COLO668 (cell line): ENCODE results near the gene SPEM2.
A peak's percentile ranks its signal among the peaks of the same experiment; 100 is the strongest.

ENCODE experiments used
- DNase-seq: peaks from one replicate; lab custom pipeline; 2025; ENCODE audit not compliant: unreplicated experiment; lab: John Stamatoyannopoulos, UW

Gene SPEM2

GRCh38 chr17:7425316-7425715 is at the start of gene SPEM2:
TSS of gene SPEM2 (plus strand) at chr17:7425616. CDS start at chr17:7425689, 73 bp downstream.
- no peak for DNase-seq

DNA sequence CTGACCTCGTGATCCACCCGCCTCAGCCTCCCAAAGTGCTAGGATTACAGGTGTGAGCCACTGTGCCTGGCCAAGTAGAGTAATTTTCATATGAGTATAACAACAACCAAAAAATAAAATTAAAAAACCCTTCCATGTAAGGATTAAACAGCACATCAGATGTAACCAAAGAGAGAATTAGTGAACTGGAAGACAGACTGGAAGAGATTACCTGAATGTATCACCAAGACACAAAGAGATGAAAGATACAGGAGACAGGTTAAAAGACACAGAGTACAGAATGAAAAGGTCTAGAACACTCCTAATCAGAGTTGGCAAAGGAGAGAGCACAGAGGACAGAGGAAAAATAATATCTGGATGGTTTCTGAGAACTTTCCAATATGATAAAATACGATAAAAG is 46.3 kb upstream of the SPEM2 start:
- DNase-seq, result no peak

GRCh38 chr17:7380321-7380720 is 45.1 kb upstream of the SPEM2 start:
- DNase-seq, result no peak

GRCh38 chr17:7380855-7381683 is 44.3 kb upstream of the SPEM2 start, which contains the start of gene TNK1:
TSS of gene TNK1 (plus strand) at chr17:7381089. CDS start at chr17:7382927, 1,838 bp downstream.
- no peak for DNase-seq

DNA sequence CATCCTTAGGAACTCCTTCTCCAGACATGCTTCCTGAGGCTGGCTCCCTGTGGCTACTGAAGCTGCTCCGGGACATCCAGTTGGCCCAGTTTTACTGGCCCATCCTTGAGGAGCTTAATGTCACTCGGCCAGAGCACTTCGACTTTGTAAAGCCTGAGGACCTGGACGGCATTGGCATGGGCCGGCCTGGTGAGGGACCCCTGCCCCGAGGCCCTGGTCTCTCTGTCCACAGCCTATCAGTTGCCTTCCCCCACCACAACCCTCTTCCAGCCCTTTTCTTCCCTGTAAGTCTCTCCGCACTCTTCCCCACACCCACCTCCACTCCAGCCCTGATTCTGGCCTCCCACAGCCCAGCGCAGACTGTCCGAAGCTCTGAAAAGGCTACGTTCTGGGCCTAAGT is 42.5 kb upstream of the SPEM2 start:
- no peak for DNase-seq

DNA sequence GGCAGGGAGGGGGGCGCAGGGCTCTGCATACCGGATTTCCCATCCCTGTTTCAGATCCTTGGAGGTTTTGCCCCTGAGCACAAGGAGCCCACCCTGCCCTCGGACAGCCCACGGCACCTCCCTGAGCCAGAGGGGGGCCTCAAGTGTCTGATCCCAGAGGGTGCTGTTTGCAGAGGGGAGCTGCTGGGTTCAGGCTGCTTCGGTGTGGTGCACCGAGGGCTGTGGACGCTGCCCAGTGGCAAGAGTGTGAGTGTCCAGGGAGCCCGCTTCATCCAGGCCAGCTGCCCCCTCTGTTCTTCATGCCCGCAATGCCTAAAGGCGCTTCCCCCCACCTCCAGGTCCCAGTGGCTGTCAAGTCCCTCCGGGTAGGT is 42.1 kb upstream of the SPEM2 start:
- no peak for DNase-seq

- no peak for DNase-seq
These were observed 41.5 kb upstream of the SPEM2 start for GRCh38 chr17:7383742-7384488.

DNA sequence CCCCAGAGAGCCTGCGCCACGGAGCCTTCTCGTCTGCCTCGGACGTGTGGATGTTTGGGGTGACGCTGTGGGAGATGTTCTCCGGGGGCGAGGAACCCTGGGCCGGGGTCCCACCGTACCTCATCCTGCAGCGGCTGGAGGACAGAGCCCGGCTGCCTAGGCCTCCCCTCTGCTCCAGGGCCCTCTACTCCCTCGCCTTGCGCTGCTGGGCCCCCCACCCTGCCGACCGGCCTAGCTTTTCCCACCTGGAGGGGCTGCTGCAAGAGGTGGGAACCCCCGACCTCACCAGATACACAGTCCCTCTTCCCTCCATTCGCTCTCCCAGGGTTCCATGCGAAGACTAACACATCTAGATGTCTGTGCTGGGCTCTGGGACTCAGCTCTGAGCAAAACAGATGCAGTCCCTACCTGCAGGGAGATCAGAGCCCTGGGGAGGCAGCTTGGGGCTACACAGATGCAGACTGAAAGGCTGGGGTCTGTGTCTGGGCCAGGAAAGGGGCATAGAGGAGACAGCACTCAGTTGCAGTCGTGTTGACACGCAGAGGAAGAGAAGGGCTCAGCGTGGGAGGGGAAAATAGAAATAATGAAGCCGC is 40.8 kb upstream of the SPEM2 start:
- DNase-seq, result no peak

DNA sequence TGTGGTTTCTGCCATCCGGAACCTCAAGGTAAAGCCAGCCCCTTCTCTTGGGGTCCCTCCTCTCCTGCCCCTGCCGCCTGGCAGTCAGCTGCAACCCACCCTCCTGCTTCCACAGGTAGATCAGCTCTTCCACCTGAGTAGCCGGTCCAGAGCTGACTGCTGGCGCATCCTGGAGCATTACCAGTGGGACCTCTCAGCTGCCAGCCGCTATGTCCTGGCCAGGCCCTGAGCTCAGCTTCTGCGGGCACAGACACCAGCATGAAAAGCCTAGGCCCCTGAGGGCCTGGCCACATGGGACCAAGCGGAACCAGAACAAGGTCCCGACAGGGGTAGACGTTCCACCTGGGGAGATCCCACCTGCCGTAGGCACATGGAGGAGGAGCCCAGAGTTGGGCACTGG is 36.6 kb upstream of the SPEM2 start:
- no peak for DNase-seq

GRCh38 chr17:7389924-7390910 is 35.2 kb upstream of the SPEM2 start:
- DNase-seq, result no peak

DNA sequence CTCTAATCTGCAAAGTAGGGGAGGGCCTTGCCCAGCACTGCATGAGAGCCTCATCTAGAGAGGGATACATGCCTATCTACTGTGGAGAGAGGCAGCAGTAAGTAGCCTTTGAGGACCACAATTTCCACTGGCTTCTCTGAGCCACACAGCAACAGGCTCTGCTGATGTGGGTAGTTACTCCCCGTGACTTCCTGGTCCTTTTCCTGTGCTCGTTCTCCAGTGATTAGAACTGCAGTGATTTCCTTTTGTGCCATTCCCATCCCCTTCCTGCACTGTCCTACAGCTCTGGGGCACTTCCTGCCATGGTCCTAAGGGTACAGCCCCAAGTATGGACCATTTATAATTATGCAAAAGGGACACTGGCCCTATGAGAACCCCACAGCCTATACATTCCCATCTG is 34.1 kb upstream of the SPEM2 start:
- DNase-seq, result no peak

- no peak for DNase-seq
These were observed 32.5 kb upstream of the SPEM2 start for GRCh38 chr17:7392696-7393612.

- peak; percentile 38 for DNase-seq
These were observed 31.6 kb upstream of the SPEM2 start for GRCh38 chr17:7393613-7394451.

DNA sequence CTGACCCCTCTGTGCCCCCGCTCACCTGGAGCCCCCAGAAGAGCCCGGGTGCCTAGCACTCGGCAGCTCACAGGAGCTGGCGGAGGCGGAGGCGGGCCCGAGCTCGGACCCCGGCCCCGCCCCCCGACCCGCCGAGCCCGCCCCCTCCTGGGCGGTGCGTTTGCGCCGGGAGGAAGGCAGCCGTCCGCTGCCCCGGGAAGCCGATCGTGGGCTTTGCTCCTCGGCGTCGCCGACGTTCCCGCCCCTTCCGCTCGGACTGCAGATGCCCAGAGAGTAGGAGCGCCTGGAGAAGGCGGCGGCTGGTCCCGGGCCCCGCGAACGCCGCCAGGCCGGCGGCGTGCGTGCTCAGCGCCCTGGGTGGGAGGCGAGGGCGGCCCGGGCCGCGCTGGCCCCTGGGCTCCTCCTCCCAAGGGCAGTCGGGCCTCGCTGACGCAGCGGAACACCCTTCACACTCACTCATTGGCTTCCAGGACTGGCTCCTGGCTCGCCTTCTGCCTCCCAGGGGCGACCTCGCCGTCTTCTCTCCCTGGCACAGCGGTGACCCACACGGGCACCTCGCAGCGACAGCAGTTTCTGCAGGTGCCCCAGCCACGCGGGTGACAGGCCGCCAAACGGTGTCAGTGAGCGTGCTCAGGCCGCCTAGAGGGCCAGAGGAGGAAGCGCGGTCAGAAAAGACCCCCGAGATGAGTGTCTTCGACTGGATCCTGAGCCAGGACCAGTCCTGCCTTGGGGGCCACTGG is 30.8 kb upstream of the SPEM2 start, which contains the start of gene PLSCR3:
PLSCR3 (minus strand) TSS at position 74 of the 740 bp plus-strand sequence. CDS start 415 bp downstream, outside the sequence.
- DNase-seq, result peak; percentile 74

- no peak for DNase-seq
These were observed 29.3 kb upstream of the SPEM2 start for GRCh38 chr17:7396147-7396546.

DNA sequence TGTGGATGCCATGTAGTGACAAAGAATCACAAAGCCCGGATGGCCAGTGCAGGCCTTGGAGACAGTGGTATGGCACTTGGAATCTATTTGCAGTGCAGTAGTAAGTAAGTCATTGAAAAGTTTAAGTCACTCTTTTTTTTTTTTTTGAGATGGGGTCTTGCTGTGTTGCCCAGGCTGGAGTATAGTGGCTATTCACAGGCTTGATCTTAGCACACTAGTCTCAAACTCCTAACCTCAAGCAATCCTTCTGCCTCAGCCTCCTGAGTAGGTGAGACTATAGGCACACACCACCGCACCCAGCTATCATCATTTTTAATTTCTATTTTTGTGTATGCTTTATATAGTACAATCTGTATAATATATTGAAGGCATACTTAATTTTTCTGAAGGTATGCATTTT is 26.8 kb upstream of the SPEM2 start:
- DNase-seq, result no peak

DNA sequence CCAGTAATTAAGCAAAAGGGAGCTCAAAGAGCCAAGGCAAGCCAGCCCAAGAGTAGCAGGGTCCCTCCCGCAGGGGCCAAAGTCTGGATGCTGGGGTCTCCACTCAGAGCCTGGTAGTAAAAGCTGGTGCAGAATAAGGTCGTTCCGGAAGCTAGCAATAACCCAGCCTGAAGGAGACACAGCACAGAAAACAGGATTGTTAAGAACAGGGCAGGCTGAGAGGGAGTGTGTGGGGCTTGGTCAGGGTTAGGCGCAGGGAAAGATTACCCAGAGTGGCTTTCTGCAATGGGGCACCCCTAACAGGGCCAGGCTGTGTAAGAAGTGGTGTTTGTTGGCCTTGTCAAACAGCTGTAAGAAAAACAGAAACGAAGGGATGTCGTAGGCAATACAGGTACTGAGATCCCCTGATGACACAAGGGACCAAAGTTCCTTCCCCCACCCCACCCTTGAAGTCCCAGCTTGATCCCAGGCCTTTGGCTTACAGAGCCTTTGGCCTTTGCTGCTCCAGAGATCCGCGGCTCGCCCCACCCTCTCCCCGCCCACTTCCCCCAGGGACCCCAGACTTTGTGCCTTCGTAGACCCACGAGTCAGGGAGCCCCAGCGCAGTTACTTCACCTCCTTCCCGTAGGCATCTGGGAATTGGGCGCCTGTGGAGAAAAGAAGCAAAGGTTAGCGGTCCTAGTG is 22.2 kb upstream of the SPEM2 start:
- DNase-seq, result no peak

- DNase-seq, result no peak
These were observed 21.8 kb upstream of the SPEM2 start for GRCh38 chr17:7403727-7403976.
